SK-N-MC (cell line): Measurements from ENCODE around the gene PLEKHM1.

Experiments used
- DNase-seq: peaks from one replicate; pipeline ENCODE4 v3.0.0-alpha.2; 2011; ENCODE audit warnings: low read depth, low spot score
- H3K27ac ChIP-seq: fragments of 200-600 bp; sonication (generic); 2 replicates; pipeline ENCODE4 v1.5.1; 2016; ENCODE audit warnings: mixed run types
- H3K36me3 ChIP-seq: fragments of 200-600 bp; sonication (generic); 2 replicates; pipeline ENCODE4 v1.6.1; 2017; ENCODE audit warnings: antibody characterized with exemption, low read length, mixed read lengths; ENCODE audit not compliant: insufficient read depth
- H3K4me3 ChIP-seq: fragments of 200-600 bp; sonication (generic); 2 replicates; pipeline ENCODE4 v1.5.1; 2016
- H3K9ac ChIP-seq: fragments of 200-600 bp; sonication (generic); 2 replicates; pipeline ENCODE4 v1.8.0; 2017; ENCODE audit warnings: mixed run types, mixed read lengths; ENCODE audit not compliant: insufficient read length
- H3K9me3 ChIP-seq: fragments of 200-600 bp; sonication (generic); 2 replicates; pipeline ENCODE4 v1.6.1; 2017; ENCODE audit warnings: low read depth, mild to moderate bottlenecking, antibody characterized with exemption, low read length, moderate library complexity, mixed read lengths
- EZH2 ChIP-seq: fragments of 200-600 bp; sonication (generic); IDR thresholded peaks from one replicate; pipeline ENCODE4 v1.6.1; 2017; ENCODE audit warnings: antibody characterized with exemption
- FOXP2 ChIP-seq: optimal IDR thresholded peaks from 2 replicates; pipeline ENCODE3; 2011; ENCODE audit warnings: mild to moderate bottlenecking, moderate library complexity; ENCODE audit not compliant: insufficient read depth; ENCODE audit errors: extremely low read length, control extremely low read depth
- POLR2AphosphoS5 ChIP-seq: IDR thresholded peaks from 2 replicates; pipeline ENCODE4 v1.6.1; 2012; ENCODE audit warnings: mild to moderate bottlenecking, low read depth, low read length, borderline replicate concordance

The PLEKHM1 gene

DNA sequence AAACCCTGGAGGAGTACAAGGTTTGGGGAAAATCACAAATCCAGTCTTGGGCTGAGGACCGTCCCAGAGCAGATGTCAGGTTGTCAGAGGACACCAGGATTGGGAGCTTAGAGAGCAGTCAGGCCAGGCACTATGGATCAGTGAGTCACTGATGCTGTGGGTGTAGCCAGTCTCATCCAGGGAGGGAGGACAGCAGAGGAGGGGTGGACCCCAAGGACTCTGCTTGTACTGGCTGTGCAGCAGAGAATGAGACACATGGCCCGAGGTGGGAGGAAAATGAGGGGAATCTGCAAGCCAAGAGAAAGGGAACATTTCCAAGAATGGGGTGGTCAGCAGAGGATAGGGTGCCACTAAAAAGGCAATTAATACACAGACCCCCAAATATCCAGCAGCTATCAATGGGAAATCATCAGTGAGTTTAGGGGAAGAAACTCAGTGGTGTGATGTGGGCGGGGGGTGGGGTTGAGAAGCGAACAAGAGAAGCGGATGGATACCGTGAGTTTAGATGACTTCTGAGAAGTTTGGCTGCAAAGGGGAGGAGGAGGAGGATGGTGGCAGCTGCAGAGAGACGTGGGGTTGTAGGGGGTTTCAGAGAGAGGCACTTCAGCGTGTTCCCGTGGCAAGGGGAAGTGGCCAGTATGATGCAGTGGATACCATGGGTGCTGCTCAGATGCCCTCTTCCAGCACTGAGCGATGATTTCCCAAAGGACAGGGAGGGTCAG is 101.8 kb downstream of the PLEKHM1 start:
- H3K4me3 ChIP-seq: no peak overlapping the region
- H3K9ac ChIP-seq: no peak overlapping the region
- H3K36me3 ChIP-seq: no peaks in the 10 kb centered on the region
- no peak overlapping the region for H3K27ac ChIP-seq
- H3K9me3 ChIP-seq: no peaks in the 10 kb centered on the region
- TF ChIP-seq POLR2AphosphoS5 (no peak), FOXP2 (no peak), EZH2 (no peak)
- no peak for DNase-seq

DNA sequence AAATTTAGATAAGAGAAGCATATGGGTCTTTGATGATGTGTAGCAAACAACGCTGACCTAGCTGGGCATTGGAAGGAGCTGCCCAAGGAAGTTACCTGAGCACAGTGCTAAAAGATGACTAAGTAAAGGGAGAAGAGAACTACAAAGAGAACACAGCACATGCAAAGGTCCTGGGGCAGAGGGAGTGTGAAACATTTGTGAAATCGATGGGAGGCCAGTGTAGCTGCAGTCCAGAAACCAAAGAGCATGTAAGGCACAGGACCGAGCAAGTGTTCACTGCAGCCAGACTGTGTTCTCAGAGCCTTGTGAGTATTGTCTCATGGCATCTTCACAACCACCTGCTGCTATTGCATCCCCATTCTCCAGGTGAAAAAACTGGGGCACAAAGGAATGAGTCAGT is 102.8 kb downstream of the PLEKHM1 start:
- DNase-seq: no peak
- Histone ChIP-seq H3K9me3 (no peaks in the 10 kb centered on the region), H3K9ac (no peak overlapping the region), H3K4me3 (no peak overlapping the region), H3K27ac (no peak overlapping the region), H3K36me3 (no peaks in the 10 kb centered on the region)
- TF ChIP-seq POLR2AphosphoS5 (no peak), FOXP2 (no peak), EZH2 (no peak)

DNA sequence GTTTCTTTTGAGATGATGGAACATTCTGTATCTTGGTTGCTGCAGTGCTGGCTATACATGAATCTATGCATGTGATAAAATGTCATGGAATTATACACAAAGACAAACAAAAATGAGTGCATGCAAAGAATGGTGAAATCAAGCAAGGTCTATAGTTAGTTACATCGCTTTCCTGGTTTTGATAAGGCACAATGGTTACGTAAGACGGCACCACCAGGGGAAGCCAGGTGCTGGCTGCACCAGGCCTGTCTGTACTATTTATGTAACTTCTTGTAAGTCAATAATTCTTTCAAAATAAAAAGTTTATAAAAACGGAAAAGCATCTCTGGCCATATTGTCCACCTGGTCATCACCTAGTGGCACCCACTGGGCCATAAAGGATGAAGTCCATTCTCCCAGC is 104.3 kb downstream of the PLEKHM1 start:
- Histone ChIP-seq H3K9me3 (no peaks in the 10 kb centered on the region), H3K27ac (no peak overlapping the region), H3K36me3 (no peaks in the 10 kb centered on the region), H3K4me3 (no peak overlapping the region), H3K9ac (no peak overlapping the region)
- TF ChIP-seq POLR2AphosphoS5 (no peak), EZH2 (no peak), FOXP2 (no peak)
- no peak for DNase-seq
